GM19035 (cell line): ENCODE data around the gene VWA8.
"Not testable (repeated sequence)": the region's sequence is repeated elsewhere in the genome, so short reads cannot be mapped to it uniquely, and the experiment has no call there.

Source experiments
- ATAC-seq: cut with Tn5 transposase; IDR thresholded peaks from one replicate; pipeline ENCODE4 v1.9.1; 2021; ENCODE audit not compliant: unreplicated experiment

VWA8 gene

DNA sequence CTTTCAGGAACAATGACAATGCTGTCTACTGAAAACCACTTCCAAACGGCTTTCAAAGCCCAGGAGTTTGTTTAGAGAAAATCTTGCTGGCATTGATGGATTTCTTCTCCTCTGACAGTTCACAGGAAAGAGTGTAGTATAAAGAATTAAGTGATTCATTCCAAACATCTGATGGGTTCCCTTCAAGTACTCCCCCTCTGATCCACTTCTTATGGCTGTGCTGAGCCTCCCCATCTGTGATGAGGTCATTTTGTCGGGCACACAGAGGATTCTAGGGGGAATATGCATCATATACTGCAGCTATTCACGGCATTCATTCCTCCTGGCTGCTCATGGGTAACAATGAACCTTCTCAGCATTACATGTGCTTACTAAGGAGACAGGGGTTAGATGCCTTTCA, 395.7 kb downstream of the VWA8 start:
- ATAC-seq = no peak

GRCh38 chr13:41563984-41564365, 396.9 kb downstream of the VWA8 start:
- no peak for ATAC-seq

DNA sequence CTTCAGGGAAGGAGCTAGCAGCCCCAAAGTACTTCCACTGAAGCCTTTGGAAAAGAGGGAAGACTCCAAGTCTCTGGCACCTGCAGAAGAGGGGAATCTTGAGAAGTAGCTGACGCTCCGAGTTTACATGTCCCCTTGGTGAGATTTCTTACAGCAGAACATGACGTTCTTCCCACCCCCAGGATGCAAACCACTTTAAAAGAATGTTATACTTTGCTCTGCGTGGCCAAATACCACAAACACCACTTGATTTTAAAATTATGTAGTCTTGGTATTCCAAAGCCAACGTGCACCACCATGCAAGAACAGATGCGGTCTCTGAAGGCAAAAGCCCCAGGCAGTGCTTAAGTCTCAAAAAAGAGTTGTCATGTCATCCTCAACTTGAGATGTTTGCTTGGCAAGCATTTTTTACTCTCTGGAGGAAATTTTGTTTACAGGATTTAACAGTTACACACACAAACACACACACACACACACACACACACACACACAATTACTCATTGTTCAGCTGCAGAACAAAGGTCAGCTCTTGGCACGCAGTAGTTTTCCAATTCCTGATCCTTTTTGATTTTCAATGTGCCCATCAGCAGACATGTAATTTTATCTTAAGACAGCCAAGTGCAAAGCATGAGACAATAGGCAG, 397.4 kb downstream of the VWA8 start:
- no peak for ATAC-seq

- ATAC-seq = no peak
Measured at GRCh38 chr13:41562541-41563178, 398.2 kb downstream of the VWA8 start.

GRCh38 chr13:41562083-41562482, 398.8 kb downstream of the VWA8 start:
- no peak for ATAC-seq

GRCh38 chr13:41561170-41561569, 399.7 kb downstream of the VWA8 start:
- no peak for ATAC-seq

DNA sequence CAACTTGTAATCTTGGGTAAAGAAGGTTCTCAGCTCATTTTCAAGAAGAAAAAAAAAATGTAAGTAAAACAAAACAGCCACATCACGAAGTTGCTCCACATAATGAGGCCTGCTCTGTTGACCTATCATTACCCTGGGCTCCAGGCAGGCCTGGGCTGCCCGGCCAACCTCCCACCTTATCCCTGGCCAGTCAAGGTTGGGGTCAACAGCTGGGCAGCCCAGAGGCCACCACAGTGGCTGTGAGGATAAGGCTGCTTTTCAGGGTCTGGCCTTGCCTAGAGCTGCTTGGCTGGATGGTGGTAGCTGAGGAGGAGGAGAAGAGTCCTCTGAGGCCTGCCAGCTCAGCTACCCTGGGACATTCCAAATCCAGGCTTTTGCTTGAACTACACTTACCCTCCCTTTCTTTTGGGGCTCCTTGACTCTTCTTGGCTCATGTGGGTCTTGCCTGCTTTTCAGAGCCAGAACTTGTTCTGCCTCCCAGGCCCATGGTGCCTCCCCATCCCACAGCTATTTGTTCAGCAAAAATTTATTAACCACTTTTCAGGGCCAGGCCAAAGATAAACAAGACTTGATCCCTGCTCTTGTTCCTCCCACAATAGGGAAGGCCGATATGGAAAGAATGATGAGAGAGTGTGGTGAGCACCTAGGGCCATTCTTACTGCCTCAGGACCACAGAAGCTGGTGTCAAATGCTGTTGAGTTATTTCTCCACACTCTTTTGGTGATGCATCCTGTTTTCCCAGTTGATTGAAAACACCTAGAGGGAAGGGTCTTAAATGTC, 401.9 kb downstream of the VWA8 start:
- ATAC-seq = no peak

GRCh38 chr13:41557719-41558118, 403.2 kb downstream of the VWA8 start:
- ATAC-seq = no peak

DNA sequence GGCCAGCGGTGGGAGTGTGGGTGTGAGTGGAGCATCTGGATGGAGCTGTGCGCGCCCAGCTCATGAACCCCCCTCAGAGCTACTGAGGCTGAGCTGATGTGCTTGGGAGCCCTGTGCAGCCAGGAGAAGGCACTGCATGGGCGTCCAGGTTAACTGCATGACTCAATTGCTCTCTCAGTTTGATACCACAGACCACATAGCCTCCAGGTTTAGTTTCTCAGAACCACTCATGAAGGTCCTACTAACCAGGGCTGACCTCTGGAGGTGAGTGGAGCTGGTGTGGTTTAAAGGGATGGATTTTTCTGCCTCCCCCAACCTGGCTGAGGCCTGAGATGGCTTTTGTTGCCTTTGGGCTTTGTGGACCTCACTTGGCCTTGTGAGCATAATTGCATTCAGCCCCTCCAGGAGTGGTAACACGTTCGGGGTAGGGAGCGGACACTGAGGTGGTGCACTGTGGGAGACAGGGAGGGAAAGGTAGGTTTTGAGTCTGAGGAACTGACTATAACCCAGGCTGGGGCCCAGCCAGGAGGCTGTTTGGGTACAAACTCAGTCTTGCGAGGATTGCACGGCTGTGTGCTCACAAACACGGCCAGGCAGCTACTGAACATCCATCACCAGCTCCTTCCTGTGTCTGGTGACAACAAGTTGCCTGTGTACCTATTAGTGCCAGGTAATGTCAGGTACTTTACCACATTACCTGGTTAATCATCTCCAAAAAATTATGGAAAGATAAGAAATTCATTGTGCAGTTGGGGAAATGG, 406.1 kb downstream of the VWA8 start:
- peak; percentile 94 for ATAC-seq

GRCh38 chr13:41554180-41554579, 406.7 kb downstream of the VWA8 start:
- ATAC-seq = no peak

- no peak for ATAC-seq
Measured at GRCh38 chr13:41552031-41552430, 408.9 kb downstream of the VWA8 start.

DNA sequence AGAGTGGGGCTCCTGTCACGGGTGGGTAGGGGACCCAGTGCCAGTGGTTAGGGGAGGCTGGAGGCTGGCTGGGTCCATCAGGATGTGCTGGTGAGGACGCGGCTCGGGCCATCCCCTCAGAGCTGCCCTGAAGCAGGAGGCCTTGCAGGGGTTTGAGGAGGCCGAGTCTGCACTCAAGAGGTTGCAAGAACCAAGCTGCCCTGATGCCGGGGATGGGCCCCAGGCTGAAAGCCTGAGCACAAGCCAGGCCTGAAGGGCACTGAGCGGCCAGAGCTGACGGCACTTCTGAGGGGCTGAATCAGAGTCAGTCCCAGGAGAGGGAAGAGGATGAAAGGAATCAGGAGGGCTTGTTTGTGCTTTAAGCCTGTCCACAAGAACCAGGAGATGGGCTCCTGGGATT, 410.6 kb downstream of the VWA8 start:
- no peak for ATAC-seq

DNA sequence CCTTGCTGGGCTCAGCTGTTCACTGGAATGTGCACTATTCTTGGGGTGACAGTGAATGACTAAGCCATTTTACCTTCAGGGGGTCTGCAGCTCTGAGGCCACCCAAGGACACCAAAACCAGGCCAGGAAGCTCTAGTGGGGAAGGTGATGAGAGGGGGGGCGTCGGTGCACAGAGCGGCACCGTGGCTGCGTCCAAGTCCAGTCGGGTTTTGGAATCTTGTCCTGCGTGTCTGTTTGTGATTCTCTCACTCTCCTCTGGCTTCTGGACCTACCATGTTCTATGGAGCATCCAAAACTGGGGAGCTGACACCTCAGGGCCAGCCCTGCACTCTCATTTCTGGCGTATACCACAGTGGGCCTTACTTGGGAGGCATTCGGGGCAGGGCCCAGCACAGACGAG, 411.4 kb downstream of the VWA8 start:
- no peak for ATAC-seq

DNA sequence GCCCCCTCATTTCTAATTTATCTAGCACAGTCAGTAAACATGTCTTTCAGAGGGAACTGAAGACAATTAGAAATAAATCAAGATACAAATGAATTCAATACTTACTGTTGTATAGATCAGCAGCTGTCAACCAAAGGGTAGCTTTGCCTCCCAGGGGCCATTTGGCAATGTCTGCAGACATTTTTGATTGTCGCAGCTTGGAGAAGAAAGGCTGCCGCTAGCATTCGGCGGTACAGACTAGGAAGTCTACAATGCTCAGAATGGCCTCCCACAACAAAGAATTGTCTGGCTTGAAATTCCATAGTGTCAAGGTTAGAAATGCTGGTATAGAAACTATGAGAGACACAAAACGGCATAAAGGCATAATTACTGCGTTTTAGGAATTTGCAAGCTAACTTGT, 412.0 kb downstream of the VWA8 start:
- no peak for ATAC-seq

DNA sequence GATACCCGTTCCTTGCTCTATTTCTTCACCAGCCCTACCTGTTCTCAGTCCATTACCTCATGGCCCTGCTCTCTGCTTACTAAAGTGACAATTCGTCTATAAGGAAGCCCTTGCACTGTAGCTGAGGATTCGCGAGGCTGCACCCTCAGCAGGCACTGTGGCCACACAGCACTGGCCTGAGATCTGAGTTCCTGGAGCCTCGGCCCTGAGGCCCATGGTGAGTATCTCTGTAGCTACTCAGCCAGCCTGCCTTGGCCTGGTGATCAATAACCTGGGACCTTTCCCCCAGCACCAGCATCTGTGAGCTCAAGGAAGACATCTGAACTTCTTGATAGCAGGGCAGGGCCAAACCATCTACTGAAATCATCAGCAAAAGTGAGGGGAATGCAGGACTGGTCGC, 412.9 kb downstream of the VWA8 start:
- no peak for ATAC-seq

GRCh38 chr13:41547251-41548000, 413.5 kb downstream of the VWA8 start:
- ATAC-seq = no peak

- ATAC-seq = no peak
Measured at GRCh38 chr13:41546372-41547190, 414.3 kb downstream of the VWA8 start.

- no peak for ATAC-seq
Measured at GRCh38 chr13:41545432-41545707, 415.5 kb downstream of the VWA8 start.

- ATAC-seq = no peak
Measured at GRCh38 chr13:41543664-41544300, 417.1 kb downstream of the VWA8 start.

DNA sequence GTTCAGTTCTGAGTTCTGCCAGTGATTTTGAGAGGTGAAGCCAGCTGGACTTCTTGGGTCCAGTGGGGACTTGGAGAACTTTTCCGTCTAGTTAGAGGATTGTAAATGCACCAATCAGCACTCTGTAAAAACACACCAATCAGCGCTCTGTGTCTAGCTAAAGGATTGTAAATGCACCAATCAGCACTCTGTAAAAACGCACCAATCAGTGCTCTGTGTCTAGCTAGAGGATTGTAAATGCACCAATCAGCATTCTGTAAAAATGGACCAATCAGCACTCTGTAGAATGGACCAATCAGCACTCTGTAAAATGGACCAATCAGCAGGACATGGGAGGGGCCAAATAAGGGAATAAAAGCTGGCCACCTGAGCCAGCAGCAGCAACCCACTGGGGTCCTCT, 418.1 kb downstream of the VWA8 start:
- not testable (repeated sequence) for ATAC-seq
